Measurements from ENCODE around the gene RAE1.
A peak's percentile ranks its signal among the peaks of the same experiment; 100 is the strongest.

Gene RAE1

GRCh38 chr20:57388953-57389694, 38.1 kb downstream of the RAE1 start:
- DNase-seq (ENCODE audit: low read depth in 2 of 2), result peak in 1 of 2 donors; percentile 65

GRCh38 chr20:57389695-57390603, 38.9 kb downstream of the RAE1 start:
- DNase-seq (ENCODE audit: low read depth in 2 of 2), result peak; percentile 41 to 64

- DNase-seq (ENCODE audit: low read depth in 2 of 2), result peak; percentile 50 to 74
These were observed 39.8 kb downstream of the RAE1 start, which contains the start of gene RBM38 for GRCh38 chr20:57390604-57391438. RBM38 (plus strand) TSS chr20:57391396; CDS start chr20:57391582, 186 bp downstream.

GRCh38 chr20:57391439-57392301, 40.6 kb downstream of the RAE1 start:
- no peak for DNase-seq (ENCODE audit: low read depth in 2 of 2)

- peak; percentile 68 to 69 for DNase-seq (ENCODE audit: low read depth in 2 of 2)
These were observed 41.6 kb downstream of the RAE1 start for GRCh38 chr20:57392512-57393271.

GRCh38 chr20:57393321-57394120, 42.5 kb downstream of the RAE1 start:
- DNase-seq (ENCODE audit: low read depth in 2 of 2), result no peak

GRCh38 chr20:57394121-57395082, 43.3 kb downstream of the RAE1 start:
- no peak for DNase-seq (ENCODE audit: low read depth in 2 of 2)

- DNase-seq (ENCODE audit: low read depth in 2 of 2), result no peak
These were observed 44.3 kb downstream of the RAE1 start for GRCh38 chr20:57395111-57395966.

- DNase-seq (ENCODE audit: low read depth in 2 of 2), result no peak
These were observed 45.3 kb downstream of the RAE1 start for GRCh38 chr20:57396212-57396983.

- DNase-seq (ENCODE audit: low read depth in 2 of 2), result no peak
These were observed 46.1 kb downstream of the RAE1 start for GRCh38 chr20:57396984-57397692.

GRCh38 chr20:57397693-57398108, 46.6 kb downstream of the RAE1 start:
- peak; percentile 48 to 52 for DNase-seq (ENCODE audit: low read depth in 2 of 2)

GRCh38 chr20:57398231-57398821, 47.3 kb downstream of the RAE1 start:
- peak; percentile 84 to 94 for DNase-seq (ENCODE audit: low read depth in 2 of 2)

- DNase-seq (ENCODE audit: low read depth in 2 of 2), result no peak
These were observed 48.0 kb downstream of the RAE1 start for GRCh38 chr20:57398901-57399535.

GRCh38 chr20:57399587-57400155, 48.6 kb downstream of the RAE1 start:
- no peak for DNase-seq (ENCODE audit: low read depth in 2 of 2)

Data from stimulated activated CD8-positive, alpha-beta memory T cell treated with anti-CD3 and anti-CD28 coated beads, Interleukin-7, amount 100 ng/mL, for 4 hours (primary cell).